HG02870 (cell line): ENCODE results near the gene DLL1.

Experiments used
- ATAC-seq: cut with Tn5 transposase; IDR thresholded peaks from one replicate; pipeline ENCODE4 v1.9.1; 2021; ENCODE audit warnings: mild to moderate bottlenecking, moderate library complexity; ENCODE audit not compliant: unreplicated experiment

The DLL1 gene

GRCh38 chr6:170283212-170284081 is 7.4 kb downstream of the DLL1 start:
- ATAC-seq = no peak

GRCh38 chr6:170282512-170283158 is 8.2 kb downstream of the DLL1 start:
- no peak for ATAC-seq

GRCh38 chr6:170281331-170282292 is 9.3 kb downstream of the DLL1 start:
- ATAC-seq = no peak

- ATAC-seq = no peak
Measured at GRCh38 chr6:170280689-170281045, 10.2 kb downstream of the DLL1 start.

- ATAC-seq = no peak
Measured at GRCh38 chr6:170279977-170280688, 10.7 kb downstream of the DLL1 start.

GRCh38 chr6:170279426-170279825 is 11.5 kb downstream of the DLL1 start:
- no peak for ATAC-seq

GRCh38 chr6:170278743-170279094 is 12.2 kb downstream of the DLL1 start:
- no peak for ATAC-seq

GRCh38 chr6:170277893-170278742 is 12.8 kb downstream of the DLL1 start:
- ATAC-seq = no peak

- ATAC-seq = no peak
Measured at GRCh38 chr6:170276369-170277057, 14.4 kb downstream of the DLL1 start.

GRCh38 chr6:170274713-170275560 is 15.9 kb downstream of the DLL1 start:
- no peak for ATAC-seq

- ATAC-seq = no peak
Measured at GRCh38 chr6:170273681-170274080, 17.2 kb downstream of the DLL1 start.

GRCh38 chr6:170273191-170273590 is 17.7 kb downstream of the DLL1 start:
- no peak for ATAC-seq

GRCh38 chr6:170272341-170273065 is 18.4 kb downstream of the DLL1 start:
- no peak for ATAC-seq

GRCh38 chr6:170271771-170272314 is 19.0 kb downstream of the DLL1 start:
- ATAC-seq = peak; percentile 97

GRCh38 chr6:170270984-170271593 is 19.8 kb downstream of the DLL1 start:
- ATAC-seq = no peak

GRCh38 chr6:170269846-170270541 is 20.9 kb downstream of the DLL1 start:
- ATAC-seq = no peak
